NCI-H1417 (cell line): ENCODE measurements around the gene MR1.
A peak's percentile ranks its signal among the peaks of the same experiment; 100 is the strongest.

Experiments used
- DNase-seq, 3 experiments: peaks; one replicate each; lab custom pipeline; 2025; lab: John Stamatoyannopoulos, UW

Gene MR1

GRCh38 chr1:181090641-181091126, 56.9 kb downstream of the MR1 start:
- DNase-seq: peak in 2 of 3 experiments; percentile 23 to 58

GRCh38 chr1:181091309-181092040, 57.7 kb downstream of the MR1 start:
- no peak for DNase-seq

- DNase-seq: no peak
Observed at GRCh38 chr1:181092056-181092455, 58.3 kb downstream of the MR1 start.

- no peak for DNase-seq
Observed at GRCh38 chr1:181092883-181093458, 59.2 kb downstream of the MR1 start.

- DNase-seq: peak in 1 of 3 experiments; percentile 64
Observed at GRCh38 chr1:181094416-181095212, 60.8 kb downstream of the MR1 start.

- DNase-seq: no peak
Observed at GRCh38 chr1:181095260-181095659, 61.5 kb downstream of the MR1 start.

- peak in 1 of 3 experiments; percentile 80 for DNase-seq
Observed at GRCh38 chr1:181095763-181096184, 62.0 kb downstream of the MR1 start.

- DNase-seq: peak in 2 of 3 experiments; percentile 69 to 71
Observed at GRCh38 chr1:181097242-181097641, 63.5 kb downstream of the MR1 start.

- peak; percentile 53 to 85 (median 75) for DNase-seq
Observed at GRCh38 chr1:181099152-181100014, 65.6 kb downstream of the MR1 start.

- peak in 1 of 3 experiments; percentile 55 for DNase-seq
Observed at GRCh38 chr1:181100015-181100905, 66.5 kb downstream of the MR1 start.

- no peak for DNase-seq
Observed at GRCh38 chr1:181100934-181101333, 67.2 kb downstream of the MR1 start.

GRCh38 chr1:181101581-181102226, 67.9 kb downstream of the MR1 start:
- DNase-seq: peak; percentile 88 to 97 (median 96)

- no peak for DNase-seq
Observed at GRCh38 chr1:181102841-181103240, 69.1 kb downstream of the MR1 start.

GRCh38 chr1:181103399-181103798, 69.6 kb downstream of the MR1 start:
- DNase-seq: no peak

- no peak for DNase-seq
Observed at GRCh38 chr1:181104042-181104789, 70.4 kb downstream of the MR1 start.

- DNase-seq: peak; percentile 72 to 91 (median 87)
Observed at GRCh38 chr1:181104790-181105133, 71.0 kb downstream of the MR1 start.

- peak; percentile 98 to 100 (median 99) for DNase-seq
Observed at GRCh38 chr1:181105134-181106021, 71.6 kb downstream of the MR1 start.

GRCh38 chr1:181106022-181106312, 72.2 kb downstream of the MR1 start:
- DNase-seq: no peak

- no peak for DNase-seq
Observed at GRCh38 chr1:181106479-181106878, 72.7 kb downstream of the MR1 start.
